Cardiac muscle cell (in vitro differentiated cells and primary cell): ENCODE results near the gene TMEM97. TPM values are rescaled to one million over a fixed set of nuclear protein-coding genes. Genes with fewer than 3 reads are reported as not detected.
A peak's percentile ranks its signal among the peaks of the same experiment; 100 is the strongest.

Experiments
- DNase-seq, 2 donors: peaks; one replicate each; pipeline versions ENCODE4 v3.0.0 to v3.0.0-alpha.2; 2010 to 2017; ENCODE audit warnings: low read depth in 1 of 2, low spot score in 1 of 2
- H3K27ac ChIP-seq: fragments of 200-600 bp; sonication (generic); 2 replicates; pipeline ENCODE4 v1.5.1; 2016
- H3K27me3 ChIP-seq: fragments of 200-600 bp; sonication (generic); 2 replicates; pipeline ENCODE4 v1.6.0; 2016; ENCODE audit warnings: control low read depth
- H3K36me3 ChIP-seq: fragments of 200-600 bp; sonication (generic); 2 replicates; pipeline ENCODE4 v1.5.1; 2016; ENCODE audit warnings: control low read depth
- H3K4me1 ChIP-seq: fragments of 200-600 bp; sonication (generic); 2 replicates; pipeline ENCODE4 v1.8.1; 2017; ENCODE audit warnings: low read depth, mild to moderate bottlenecking, mixed run types
- H3K4me3 ChIP-seq: fragments of 200-600 bp; sonication (generic); 2 replicates; pipeline ENCODE4 v1.5.1; 2016; ENCODE audit warnings: mild to moderate bottlenecking
- H3K9me3 ChIP-seq: fragments of 200-600 bp; sonication (generic); 2 replicates; pipeline ENCODE4 v1.5.1; 2017; ENCODE audit warnings: low read depth, mild to moderate bottlenecking, control low read depth
- CTCF ChIP-seq: IDR thresholded peaks from 2 replicates; pipeline ENCODE4 v1.5.1; 2012; ENCODE audit warnings: low read depth, mild to moderate bottlenecking, low read length
- polyA plus RNA-seq: library from polyadenylated mRNA; unstranded; fragments of >200 nt; fragmentation: Nextera tagmentation; extraction: Ambion mirVana; gene quantifications from 2 replicates; pipeline ENCODE4 v1.2.1, GENCODE V29; 2016
- total RNA-seq: library from RNA; depleted of rRNA; stranded (reverse); fragments of >200 nt; gene quantifications from 2 replicates; pipeline ENCODE4 v1.2.3, GENCODE V29; 2016

TMEM97 gene
- total and polyA plus RNA-seq, 2 experiments from 2014 or later = 40.3 to 140 TPM

- H3K4me1 ChIP-seq = peaks cover 4% of the 10 kb centered on the region
- TF ChIP-seq CTCF = no peak
- no peak overlapping the region for H3K27ac ChIP-seq
- H3K36me3 ChIP-seq = peaks cover 9% of the 10 kb centered on the region
- H3K9me3 ChIP-seq = no peaks in the 10 kb centered on the region
- DNase-seq = no peak
- no peak overlapping the region for H3K4me3 ChIP-seq
- H3K27me3 ChIP-seq = no peaks in the 10 kb centered on the region
These were observed 13.0 kb downstream of the TMEM97 start for GRCh38 chr17:28331891-28332420.

GRCh38 chr17:28333083-28333746 lies 14.2 kb downstream of the TMEM97 start:
- DNase-seq = no peak
- no peak overlapping the region for H3K4me3 ChIP-seq
- no peak for TF ChIP-seq CTCF

GRCh38 chr17:28334171-28334570 lies 15.2 kb downstream of the TMEM97 start:
- Histone ChIP-seq H3K4me1 (peaks cover 4% of the 10 kb centered on the region), H3K4me3 (peak overlapping the region; percentile 75), H3K27me3 (no peaks in the 10 kb centered on the region), H3K27ac (no peak overlapping the region), H3K36me3 (peaks cover 1% of the 10 kb centered on the region), H3K9me3 (no peaks in the 10 kb centered on the region)
- TF ChIP-seq CTCF = no peak
- peak in 1 of 2 donors; percentile 47 for DNase-seq

More at GRCh38 chr17:28333083-28333746, 14.2 kb downstream of the TMEM97 start:
- Histone ChIP-seq H3K9me3 (no peaks in the 10 kb centered on the region), H3K4me1 (peaks cover 4% of the 10 kb centered on the region), H3K27me3 (no peaks in the 10 kb centered on the region), H3K27ac (no peak overlapping the region), H3K36me3 (peaks cover 9% of the 10 kb centered on the region)

GRCh38 chr17:28334666-28335200 lies 15.7 kb downstream of the TMEM97 start:
- Histone ChIP-seq H3K27ac (peak overlapping the region; percentile 73), H3K27me3 (no peaks in the 10 kb centered on the region), H3K36me3 (no peaks in the 10 kb centered on the region), H3K4me3 (peak overlapping the region; percentile 75), H3K4me1 (peaks cover 4% of the 10 kb centered on the region), H3K9me3 (no peaks in the 10 kb centered on the region)
- no peak for TF ChIP-seq CTCF
- no peak for DNase-seq

GRCh38 chr17:28335201-28335958 lies 16.4 kb downstream of the TMEM97 start, which contains the start of the genes IFT20 and TNFAIP1:
Gene IFT20 (minus strand): TSS chr17:28335472. CDS start chr17:28331985, 3,487 bp downstream.
Gene TNFAIP1 (plus strand): TSS chr17:28335761. CDS start chr17:28339522, 3,761 bp downstream.
- Histone ChIP-seq H3K9me3 (no peaks in the 10 kb centered on the region), H3K36me3 (peaks cover 4% of the 10 kb centered on the region), H3K27ac (peak within 1 kb of the TSS; percentile 93), H3K27me3 (no peaks in the 10 kb centered on the region), H3K4me1 (peaks cover 4% of the 10 kb centered on the region), H3K4me3 (peak within 1 kb of the TSS; percentile 75)
- TF ChIP-seq CTCF = no peak
- DNase-seq = peak; percentile 99 to 100
